Activated CD4-positive, CD25-positive, alpha-beta regulatory T cell treated with anti-CD3 and anti-CD28 coated beads, Interleukin-2, amount 50 U/mL, for 72 hours (primary cell): ENCODE measurements around the gene MAX.
"Not testable (repeated sequence)": the region's sequence is repeated elsewhere in the genome, so short reads cannot be mapped to it uniquely, and the experiment has no call there.

Source experiments
- DNase-seq: peaks from one replicate; pipeline ENCODE4 v3.0.0; 2021

Gene MAX

DNA sequence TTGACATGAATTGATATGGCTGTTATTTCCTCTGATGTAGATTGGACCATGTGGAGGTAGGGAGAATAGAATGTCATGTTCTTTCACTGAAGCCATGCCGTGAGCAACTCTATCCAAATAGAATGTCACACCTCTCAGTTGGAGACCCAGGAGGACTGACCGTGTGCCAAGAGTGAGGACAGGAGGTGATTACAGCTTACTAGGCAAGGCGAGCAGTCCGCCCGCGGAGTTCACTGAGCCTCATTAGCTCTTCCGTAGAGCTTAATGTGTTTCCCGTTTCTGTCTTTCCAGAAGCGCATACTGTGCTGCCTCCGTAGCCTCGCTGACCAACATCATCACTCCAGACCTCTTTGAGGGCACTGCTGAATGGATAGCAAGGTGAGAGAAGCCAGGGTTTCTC is 70.0 kb downstream of the MAX start:
- DNase-seq: no peak

DNA sequence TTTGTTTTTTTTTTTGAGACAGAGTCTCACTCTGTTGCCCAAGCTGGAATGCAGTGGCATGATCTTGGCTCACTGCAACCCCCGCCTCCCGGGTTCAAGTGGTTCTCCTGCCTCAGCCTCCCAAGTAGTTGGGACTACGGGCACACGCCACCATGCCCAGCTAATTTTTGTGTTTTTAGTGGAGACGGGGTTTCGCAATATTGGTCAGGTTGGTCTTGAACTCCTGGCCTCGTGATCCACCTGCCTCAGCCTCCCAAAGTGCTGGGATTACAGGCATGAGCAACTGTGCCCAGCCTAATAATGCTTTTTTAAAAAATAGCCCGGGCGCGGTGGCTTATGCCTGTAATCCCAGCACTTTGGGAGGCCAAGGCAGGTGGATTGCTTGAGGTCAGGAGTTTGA is 71.0 kb downstream of the MAX start:
- not testable (repeated sequence) for DNase-seq

GRCh38 chr14:65028937-65029336 is 73.4 kb downstream of the MAX start:
- DNase-seq: no peak

DNA sequence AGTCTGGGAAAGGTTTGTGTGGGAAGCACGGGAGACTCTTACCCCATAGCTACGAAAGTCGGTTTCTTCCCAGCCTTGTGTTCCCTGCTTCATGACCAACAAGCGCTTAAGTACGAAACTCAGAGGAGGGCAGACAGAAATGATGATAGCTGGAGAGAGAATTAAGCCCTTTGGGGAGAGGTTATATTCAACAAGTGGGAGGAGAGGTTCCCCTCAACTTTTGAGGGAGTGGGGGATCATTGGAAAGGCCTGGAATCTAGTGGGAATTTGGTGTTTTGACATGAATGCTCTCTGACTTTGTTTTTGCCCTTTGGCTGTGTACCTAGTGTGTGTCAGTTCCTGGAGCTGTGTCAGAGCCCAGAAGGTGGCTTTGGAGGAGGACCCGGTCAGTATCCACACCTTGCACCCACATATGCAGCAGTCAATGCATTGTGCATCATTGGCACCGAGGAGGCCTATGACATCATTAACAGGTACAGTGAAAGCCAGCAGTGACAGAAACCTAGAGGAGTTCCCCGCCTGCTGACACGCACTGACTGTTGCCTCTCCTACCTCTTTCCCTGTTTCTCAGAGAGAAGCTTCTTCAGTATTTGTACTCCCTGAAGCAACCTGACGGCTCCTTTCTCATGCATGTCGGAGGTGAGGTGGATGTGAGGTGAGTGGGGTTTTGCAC is 75.1 kb downstream of the MAX start:
- DNase-seq: no peak

- no peak for DNase-seq
Measured at GRCh38 chr14:65026526-65026925, 75.8 kb downstream of the MAX start.

GRCh38 chr14:65025818-65026217 is 76.5 kb downstream of the MAX start:
- DNase-seq: no peak
